Loucy (cell line): ENCODE measurements around the gene PDXP.
"Not testable (repeated sequence)": the region's sequence is repeated elsewhere in the genome, so short reads cannot be mapped to it uniquely, and the experiment has no call there.

Experiments used
- EZH2phosphoT487 ChIP-seq: fragments of 200-600 bp; IDR thresholded peaks from 2 replicates; pipeline ENCODE4 v1.6.1; 2018; ENCODE audit warnings: antibody characterized with exemption, mild to moderate bottlenecking, moderate library complexity, borderline replicate concordance
- TF ChIP-seq, protein P1 (sequence below): fragments of 200-600 bp; sonication (generic); conservative IDR thresholded peaks from 2 replicates; pipeline ENCODE4 v1.5.1; 2014; ENCODE audit warnings: mild to moderate bottlenecking, antibody characterized with exemption, low read length

DNA sequence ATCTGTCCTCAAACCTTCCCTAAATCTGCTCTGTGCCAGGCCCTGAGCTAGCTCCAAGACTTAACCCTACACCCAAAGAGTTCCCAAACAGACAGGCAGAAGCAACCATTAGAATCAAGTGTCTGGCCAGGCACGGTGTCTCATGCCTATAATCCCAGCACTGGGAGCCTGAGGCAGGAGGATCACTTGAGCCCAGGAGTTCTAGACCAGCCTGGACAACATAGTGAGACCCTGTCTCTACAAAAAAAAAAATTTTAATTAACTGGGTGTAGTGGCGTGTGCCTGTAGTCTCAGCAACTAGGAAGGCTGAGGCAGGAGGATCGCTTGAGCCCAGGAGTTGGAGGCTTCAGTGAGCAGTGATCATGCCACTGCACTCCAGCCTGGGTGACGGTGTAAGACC is 1.9 kb upstream of the PDXP start:
- TF ChIP-seq, protein P1, sequence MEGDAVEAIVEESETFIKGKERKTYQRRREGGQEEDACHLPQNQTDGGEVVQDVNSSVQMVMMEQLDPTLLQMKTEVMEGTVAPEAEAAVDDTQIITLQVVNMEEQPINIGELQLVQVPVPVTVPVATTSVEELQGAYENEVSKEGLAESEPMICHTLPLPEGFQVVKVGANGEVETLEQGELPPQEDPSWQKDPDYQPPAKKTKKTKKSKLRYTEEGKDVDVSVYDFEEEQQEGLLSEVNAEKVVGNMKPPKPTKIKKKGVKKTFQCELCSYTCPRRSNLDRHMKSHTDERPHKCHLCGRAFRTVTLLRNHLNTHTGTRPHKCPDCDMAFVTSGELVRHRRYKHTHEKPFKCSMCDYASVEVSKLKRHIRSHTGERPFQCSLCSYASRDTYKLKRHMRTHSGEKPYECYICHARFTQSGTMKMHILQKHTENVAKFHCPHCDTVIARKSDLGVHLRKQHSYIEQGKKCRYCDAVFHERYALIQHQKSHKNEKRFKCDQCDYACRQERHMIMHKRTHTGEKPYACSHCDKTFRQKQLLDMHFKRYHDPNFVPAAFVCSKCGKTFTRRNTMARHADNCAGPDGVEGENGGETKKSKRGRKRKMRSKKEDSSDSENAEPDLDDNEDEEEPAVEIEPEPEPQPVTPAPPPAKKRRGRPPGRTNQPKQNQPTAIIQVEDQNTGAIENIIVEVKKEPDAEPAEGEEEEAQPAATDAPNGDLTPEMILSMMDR = not testable (repeated sequence)
- not testable (repeated sequence) for TF ChIP-seq EZH2phosphoT487
